COLO668 (cell line): ENCODE results near the gene SDK1.

Source experiments
- DNase-seq: peaks from one replicate; lab custom pipeline; 2025; ENCODE audit not compliant: unreplicated experiment; lab: John Stamatoyannopoulos, UW

The SDK1 gene

DNA sequence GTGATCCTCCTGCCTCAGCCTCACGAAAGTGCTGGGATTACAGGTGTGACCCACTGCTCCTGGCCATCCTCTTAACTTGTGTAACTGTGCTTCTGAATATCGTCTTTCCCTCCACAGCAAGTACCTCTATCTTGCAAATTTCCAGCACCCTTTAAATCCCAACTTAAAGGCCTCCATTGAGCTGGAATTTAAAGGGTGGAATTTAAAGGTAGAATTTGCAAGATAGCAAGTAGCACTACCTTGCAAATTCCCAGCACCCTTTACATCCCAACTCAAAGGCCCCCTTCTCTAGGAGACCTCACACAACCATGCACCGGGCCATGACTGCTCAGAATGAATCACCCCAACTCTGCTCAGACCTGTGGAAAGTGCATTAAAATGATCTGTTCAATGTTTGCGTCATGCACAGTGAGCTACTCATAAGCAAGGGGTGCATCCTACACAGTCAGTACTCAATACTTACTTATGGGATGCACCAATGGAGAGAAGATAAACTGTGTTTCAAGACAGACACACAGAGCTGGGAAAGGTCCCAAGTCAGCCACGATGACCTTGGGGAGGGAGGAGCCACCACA is 17.8 kb upstream of the SDK1 start:
- no peak for DNase-seq

GRCh38 chr7:3285652-3286051 is 15.4 kb upstream of the SDK1 start:
- no peak for DNase-seq

DNA sequence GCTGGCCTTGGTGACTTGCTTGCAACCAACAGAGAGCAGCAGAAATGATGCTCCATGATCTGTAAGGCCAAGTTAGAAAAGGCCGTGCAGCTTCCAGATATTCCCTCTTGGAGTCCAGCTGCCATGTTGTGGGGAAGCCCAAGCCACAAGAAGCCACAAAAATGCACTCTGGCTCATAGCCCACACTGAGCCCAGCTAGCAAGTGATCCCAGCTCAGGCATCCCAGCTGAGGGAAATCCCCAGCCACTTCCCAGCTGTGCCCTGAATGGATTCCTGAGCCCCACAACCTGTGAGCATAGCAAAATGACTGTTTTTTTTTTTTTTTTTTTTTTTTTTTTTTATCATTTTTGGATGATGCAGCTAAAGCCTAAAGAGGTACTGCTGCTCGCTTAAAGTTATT is 11.1 kb upstream of the SDK1 start:
- peak; percentile 25 for DNase-seq

- DNase-seq: no peak
These were observed 8.4 kb upstream of the SDK1 start for GRCh38 chr7:3292694-3293093.

DNA sequence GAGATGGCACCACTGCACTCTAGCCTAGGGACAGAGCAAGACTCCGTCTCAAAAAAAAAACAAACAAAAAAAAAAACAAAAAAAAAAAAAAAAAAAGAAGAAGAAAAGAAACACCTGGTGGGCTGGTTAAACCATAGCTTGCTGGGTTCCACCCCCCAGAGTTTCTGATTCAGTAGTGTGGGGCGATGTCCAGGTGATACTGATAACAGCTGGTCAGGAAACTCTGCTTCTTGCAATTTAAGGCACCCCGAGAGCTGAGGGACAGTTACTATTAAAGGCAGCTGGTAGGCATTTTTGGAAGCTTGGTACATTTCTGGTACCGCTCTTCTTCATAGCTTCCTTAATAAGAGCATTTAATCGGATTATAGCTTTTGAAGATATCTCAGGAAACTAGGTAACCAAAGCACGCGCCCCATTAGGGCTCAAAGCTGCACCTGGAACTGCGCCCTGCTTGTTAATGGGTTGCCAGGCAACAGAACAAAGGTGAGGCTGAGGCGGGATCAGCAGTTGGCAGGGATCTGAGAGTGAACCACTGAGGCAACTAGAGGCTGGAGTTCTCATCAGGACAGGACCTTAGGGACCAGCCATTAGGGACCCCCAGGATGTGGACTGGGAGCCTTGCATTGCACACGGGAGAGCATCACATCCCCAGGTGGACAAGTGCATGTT is 6.5 kb upstream of the SDK1 start:
- peak; percentile 93 for DNase-seq

- no peak for DNase-seq
These were observed 3.8 kb upstream of the SDK1 start for GRCh38 chr7:3297105-3297819.

DNA sequence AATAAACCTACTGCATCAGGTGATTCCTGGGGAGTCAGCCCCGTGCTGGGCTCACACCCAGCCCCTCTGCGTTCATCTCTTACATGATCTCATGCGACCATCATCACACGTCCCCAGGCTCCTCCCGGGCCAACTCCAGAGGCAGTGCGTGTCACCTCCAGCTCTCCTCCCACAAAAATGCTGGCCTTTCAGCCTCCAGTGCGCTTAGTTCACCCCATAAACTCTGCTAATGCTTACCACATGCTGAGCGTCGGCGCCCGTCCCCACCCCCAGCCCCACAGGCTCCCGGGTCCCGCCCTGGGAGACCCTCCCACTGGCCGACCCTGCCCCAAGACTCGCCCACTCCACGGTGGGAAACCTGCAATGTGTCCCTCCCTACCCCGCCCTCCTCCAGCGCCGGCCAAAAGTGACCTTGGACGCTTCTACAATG is 816 bp upstream of the SDK1 start:
- peak; percentile 46 for DNase-seq

DNA sequence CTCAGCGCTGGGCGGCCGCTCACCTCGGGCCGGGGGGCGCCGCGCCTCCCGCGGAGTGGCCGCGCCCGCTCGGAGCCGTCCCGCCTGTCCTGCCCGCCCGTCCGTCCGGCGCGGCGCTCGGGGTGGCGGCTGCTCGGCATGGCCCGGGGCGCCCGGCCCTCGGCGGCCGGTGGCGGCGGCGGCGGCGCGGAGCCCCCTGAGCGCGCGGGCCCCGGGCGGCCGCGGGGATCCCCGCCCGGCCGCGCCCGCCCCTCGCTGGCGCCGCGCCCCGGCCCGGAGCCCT is 338 bp downstream of the SDK1 start:
- no peak for DNase-seq

- peak; percentile 44 for DNase-seq
These were observed 973 bp downstream of the SDK1 start for GRCh38 chr7:3301831-3302618.

- DNase-seq: no peak
These were observed 1.7 kb downstream of the SDK1 start for GRCh38 chr7:3302681-3303320.

GRCh38 chr7:3304131-3304530 is 3.1 kb downstream of the SDK1 start:
- no peak for DNase-seq

GRCh38 chr7:3307435-3307834 is 6.4 kb downstream of the SDK1 start:
- DNase-seq: no peak

DNA sequence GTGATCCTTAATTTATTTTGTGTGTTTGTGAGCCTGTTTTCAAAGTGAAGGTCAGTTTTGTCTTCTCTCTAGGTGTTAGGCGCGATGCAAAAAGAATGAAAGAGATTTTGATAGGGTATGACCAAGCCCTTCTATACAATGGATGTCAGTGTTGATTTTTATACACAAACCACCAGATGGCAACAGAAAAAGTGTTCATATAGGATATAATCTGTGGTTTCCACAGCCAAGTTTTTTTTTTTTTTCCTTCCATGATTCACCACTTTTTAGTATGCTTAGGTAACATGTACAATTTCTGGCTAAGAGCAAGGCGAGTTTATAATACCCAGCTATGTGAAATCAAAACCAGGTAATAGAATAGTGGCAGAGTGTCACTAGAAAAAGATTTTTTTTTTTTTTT is 8.1 kb downstream of the SDK1 start:
- no peak for DNase-seq

DNA sequence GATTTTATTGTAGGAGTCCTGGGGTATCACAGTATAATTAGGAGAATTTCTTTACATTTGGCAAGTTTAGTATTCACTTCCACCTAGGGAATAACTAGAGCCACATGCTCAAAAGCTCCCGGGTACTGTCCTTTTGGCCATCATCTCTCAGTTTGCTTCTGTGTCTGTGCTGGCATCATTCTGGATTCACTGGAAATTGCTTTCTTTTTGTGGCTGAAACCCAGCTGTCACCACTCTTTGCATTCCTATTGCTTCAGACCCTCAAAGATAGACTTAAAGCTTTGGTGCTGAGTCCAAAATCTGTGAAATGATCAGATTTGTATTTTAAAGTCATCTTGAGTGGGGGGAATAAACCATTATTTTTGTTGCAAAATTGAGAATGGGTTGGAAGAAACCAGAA is 8.9 kb downstream of the SDK1 start:
- DNase-seq: no peak

DNA sequence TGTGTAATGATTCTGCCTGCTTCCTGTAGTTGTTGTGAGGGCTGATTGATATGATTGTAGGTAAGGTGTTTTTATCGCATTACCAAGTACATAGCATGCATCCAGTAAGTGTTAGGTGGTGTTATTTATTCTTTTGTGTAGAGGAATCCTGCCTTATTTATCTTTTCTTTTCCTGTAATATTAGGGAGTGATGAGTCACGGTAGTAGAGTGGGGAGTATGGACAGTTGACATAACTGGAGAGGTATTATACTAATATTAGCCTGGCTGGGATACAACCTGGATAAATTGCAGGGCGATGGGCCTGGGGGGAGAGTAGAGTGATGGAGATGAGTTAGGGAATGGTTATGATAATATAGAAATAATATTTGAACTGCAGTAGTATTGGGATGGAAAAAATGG is 9.8 kb downstream of the SDK1 start:
- no peak for DNase-seq

DNA sequence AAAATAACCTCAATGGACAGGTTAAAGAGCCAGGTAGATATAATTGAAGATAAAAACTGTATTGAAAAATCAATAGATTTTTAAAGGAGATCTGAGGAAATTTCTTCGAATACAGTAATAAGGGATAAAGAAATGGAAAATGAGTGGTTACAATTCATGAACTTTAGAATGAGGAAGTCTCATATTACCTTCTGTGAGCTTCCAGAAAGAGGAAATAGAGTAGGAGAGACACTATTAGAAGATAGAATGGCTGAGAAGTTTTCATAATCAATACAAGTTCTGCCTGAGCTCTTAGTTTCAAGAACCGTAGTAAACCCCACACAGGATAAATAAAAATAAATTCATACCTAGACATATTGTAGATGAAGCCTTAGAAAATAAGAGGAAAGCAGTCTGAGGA is 11.5 kb downstream of the SDK1 start:
- DNase-seq: no peak

GRCh38 chr7:3318874-3319273 is 17.8 kb downstream of the SDK1 start:
- no peak for DNase-seq

- no peak for DNase-seq
These were observed 20.2 kb downstream of the SDK1 start for GRCh38 chr7:3321206-3321605.

DNA sequence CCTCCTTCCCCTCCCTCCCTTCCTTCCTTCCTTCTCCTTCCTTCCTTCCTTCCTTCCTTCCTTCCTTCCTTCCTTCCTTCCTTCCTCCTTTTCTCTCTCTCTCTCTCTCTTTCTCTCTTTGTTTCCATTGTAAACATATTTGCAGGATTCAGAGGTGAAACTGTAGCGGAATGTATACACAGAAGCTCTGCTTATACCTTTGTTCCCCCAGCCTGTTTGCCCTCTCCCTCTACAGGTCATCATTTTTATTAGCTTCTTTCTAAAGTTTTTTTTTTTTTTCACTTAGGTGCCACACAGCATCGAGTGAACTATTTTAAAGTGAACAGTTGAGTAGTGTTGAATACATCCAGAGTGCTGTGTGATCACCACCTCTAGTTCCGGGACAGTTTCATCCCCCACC is 20.7 kb downstream of the SDK1 start:
- no peak for DNase-seq

GRCh38 chr7:3326246-3326645 is 25.2 kb downstream of the SDK1 start:
- DNase-seq: no peak

GRCh38 chr7:3327099-3327498 is 26.0 kb downstream of the SDK1 start:
- DNase-seq: no peak
